IPS DF 6.9 (cell line): ENCODE results near the gene DISP3.
A peak's percentile ranks its signal among the peaks of the same experiment; 100 is the strongest.

Source experiments
- DNase-seq: peaks from one replicate; pipeline ENCODE4 v3.0.0-alpha.2; 2013; ENCODE audit warnings: low read depth, low spot score
- H3K27ac ChIP-seq: one replicate; pipeline ENCODE4 v1.5.1; 2013; ENCODE audit warnings: low read length, control low read depth
- H3K27me3 ChIP-seq: 2 replicates; pipeline ENCODE4 v1.6.1; 2013; ENCODE audit warnings: mild to moderate bottlenecking, low read length; ENCODE audit not compliant: control insufficient read depth, insufficient read depth
- H3K36me3 ChIP-seq: 2 replicates; pipeline ENCODE4 v1.6.1; 2013; ENCODE audit warnings: low read length; ENCODE audit not compliant: control insufficient read depth, insufficient read depth
- H3K4me1 ChIP-seq: 2 replicates; pipeline ENCODE4 v1.6.1; 2013; ENCODE audit warnings: low read length; ENCODE audit not compliant: control insufficient read depth, insufficient read depth
- H3K4me3 ChIP-seq: 2 replicates; pipeline ENCODE4 v1.5.1; 2013; ENCODE audit warnings: mild to moderate bottlenecking, low read length
- H3K9me3 ChIP-seq: 2 replicates; pipeline ENCODE4 v1.6.1; 2013; ENCODE audit warnings: low read length, inconsistent platforms; ENCODE audit not compliant: control insufficient read depth, insufficient read depth
- WGBS: extraction: QIAGEN DNeasy Blood & Tissue Kit; methylation state at CpG from one replicate; pipeline ENCODE4 v1.1.7; 2013; ENCODE audit warnings: mixed read lengths, missing lambda C conversion rate; ENCODE audit not compliant: insufficient read length, insufficient coverage; 5-methylcytosine and 5-hydroxymethylcytosine counted together

DISP3 gene

GRCh38 chr1:11566042-11566850, 87.3 kb downstream of the DISP3 start:
- Histone ChIP-seq H3K4me3 (no peak overlapping the region), H3K27me3 (no peaks in the 10 kb centered on the region), H3K9me3 (no peaks in the 10 kb centered on the region), H3K36me3 (no peaks in the 10 kb centered on the region; the same call in 1 of the 2 replicates), H3K4me1 (no peaks in the 10 kb centered on the region; the same call in 1 of the 2 replicates), H3K27ac (no peak overlapping the region)
- no CpG with 5 or more reads among the region's 16 CpGs for WGBS
- no peak for DNase-seq

GRCh38 chr1:11567244-11568065, 88.5 kb downstream of the DISP3 start:
- no peaks in the 10 kb centered on the region; the same call in 1 of the 2 replicates for H3K36me3 ChIP-seq
- H3K27ac ChIP-seq: no peak overlapping the region
- H3K9me3 ChIP-seq: no peaks in the 10 kb centered on the region
- no peak for DNase-seq
- no peaks in the 10 kb centered on the region; the same call in 1 of the 2 replicates for H3K4me1 ChIP-seq
- H3K4me3 ChIP-seq: no peak overlapping the region
- H3K27me3 ChIP-seq: no peaks in the 10 kb centered on the region
- WGBS: no CpG with 5 or more reads among the region's 11 CpGs

GRCh38 chr1:11568687-11569086, 89.7 kb downstream of the DISP3 start:
- H3K4me1 ChIP-seq: no peaks in the 10 kb centered on the region; the same call in 1 of the 2 replicates
- H3K27me3 ChIP-seq: no peaks in the 10 kb centered on the region
- no peaks in the 10 kb centered on the region for H3K9me3 ChIP-seq
- DNase-seq: no peak
- H3K27ac ChIP-seq: no peak overlapping the region
- H3K4me3 ChIP-seq: no peak overlapping the region
- no peaks in the 10 kb centered on the region; the same call in 1 of the 2 replicates for H3K36me3 ChIP-seq
- WGBS: no CpG with 5 or more reads among the region's 8 CpGs

- Histone ChIP-seq H3K9me3 (no peaks in the 10 kb centered on the region), H3K36me3 (no peaks in the 10 kb centered on the region; the same call in 1 of the 2 replicates), H3K27me3 (no peaks in the 10 kb centered on the region), H3K27ac (no peak overlapping the region), H3K4me1 (no peaks in the 10 kb centered on the region; the same call in 1 of the 2 replicates), H3K4me3 (no peak overlapping the region)
- no peak for DNase-seq
- WGBS: no CpG with 5 or more reads among the region's 14 CpGs
These were observed 90.6 kb downstream of the DISP3 start for GRCh38 chr1:11569551-11569950.

- Histone ChIP-seq H3K9me3 (no peaks in the 10 kb centered on the region), H3K4me1 (no peaks in the 10 kb centered on the region; the same call in 1 of the 2 replicates), H3K4me3 (no peak overlapping the region), H3K27me3 (no peaks in the 10 kb centered on the region), H3K36me3 (no peaks in the 10 kb centered on the region; the same call in 1 of the 2 replicates), H3K27ac (no peak overlapping the region)
- DNase-seq: no peak
- WGBS: no CpG with 5 or more reads among the region's 3 CpGs
These were observed 91.0 kb downstream of the DISP3 start for GRCh38 chr1:11569954-11570353.

GRCh38 chr1:11570821-11571380, 91.9 kb downstream of the DISP3 start:
- Histone ChIP-seq H3K27me3 (no peaks in the 10 kb centered on the region), H3K27ac (no peak overlapping the region), H3K4me1 (no peaks in the 10 kb centered on the region; the same call in 1 of the 2 replicates), H3K9me3 (no peaks in the 10 kb centered on the region), H3K36me3 (no peaks in the 10 kb centered on the region; the same call in 1 of the 2 replicates), H3K4me3 (no peak overlapping the region)
- no peak for DNase-seq
- WGBS: no CpG with 5 or more reads among the region's 16 CpGs

- peak; percentile 48 for DNase-seq
- Histone ChIP-seq H3K36me3 (no peaks in the 10 kb centered on the region), H3K4me3 (no peak overlapping the region), H3K4me1 (no peaks in the 10 kb centered on the region; the same call in 1 of the 2 replicates), H3K9me3 (no peaks in the 10 kb centered on the region), H3K27me3 (no peaks in the 10 kb centered on the region), H3K27ac (no peak overlapping the region)
- WGBS: no CpG with 5 or more reads among the region's 9 CpGs
These were observed 93.1 kb downstream of the DISP3 start for GRCh38 chr1:11571906-11572616.

GRCh38 chr1:11573116-11573692, 94.2 kb downstream of the DISP3 start:
- H3K4me1 ChIP-seq: no peaks in the 10 kb centered on the region; the same call in 1 of the 2 replicates
- H3K36me3 ChIP-seq: no peaks in the 10 kb centered on the region
- no CpG with 5 or more reads among the region's 5 CpGs for WGBS
- no peak overlapping the region for H3K27ac ChIP-seq
- no peak overlapping the region for H3K4me3 ChIP-seq
- no peaks in the 10 kb centered on the region for H3K27me3 ChIP-seq
- no peak for DNase-seq
- no peaks in the 10 kb centered on the region for H3K9me3 ChIP-seq

- WGBS: no CpG with 5 or more reads among the region's 6 CpGs
- H3K36me3 ChIP-seq: no peaks in the 10 kb centered on the region
- DNase-seq: no peak
- no peak overlapping the region for H3K27ac ChIP-seq
- no peaks in the 10 kb centered on the region for H3K27me3 ChIP-seq
- no peaks in the 10 kb centered on the region; the same call in 1 of the 2 replicates for H3K4me1 ChIP-seq
- no peak overlapping the region for H3K4me3 ChIP-seq
- no peaks in the 10 kb centered on the region for H3K9me3 ChIP-seq
These were observed 96.6 kb downstream of the DISP3 start for GRCh38 chr1:11575553-11575952.
